Measurements from ENCODE around the gene USP22. TPM values are rescaled to one million over a fixed set of nuclear protein-coding genes. Genes with fewer than 3 reads are reported as not detected.

Gene USP22
- total RNA-seq, 1 experiment from 2014 or later: 432 TPM

DNA sequence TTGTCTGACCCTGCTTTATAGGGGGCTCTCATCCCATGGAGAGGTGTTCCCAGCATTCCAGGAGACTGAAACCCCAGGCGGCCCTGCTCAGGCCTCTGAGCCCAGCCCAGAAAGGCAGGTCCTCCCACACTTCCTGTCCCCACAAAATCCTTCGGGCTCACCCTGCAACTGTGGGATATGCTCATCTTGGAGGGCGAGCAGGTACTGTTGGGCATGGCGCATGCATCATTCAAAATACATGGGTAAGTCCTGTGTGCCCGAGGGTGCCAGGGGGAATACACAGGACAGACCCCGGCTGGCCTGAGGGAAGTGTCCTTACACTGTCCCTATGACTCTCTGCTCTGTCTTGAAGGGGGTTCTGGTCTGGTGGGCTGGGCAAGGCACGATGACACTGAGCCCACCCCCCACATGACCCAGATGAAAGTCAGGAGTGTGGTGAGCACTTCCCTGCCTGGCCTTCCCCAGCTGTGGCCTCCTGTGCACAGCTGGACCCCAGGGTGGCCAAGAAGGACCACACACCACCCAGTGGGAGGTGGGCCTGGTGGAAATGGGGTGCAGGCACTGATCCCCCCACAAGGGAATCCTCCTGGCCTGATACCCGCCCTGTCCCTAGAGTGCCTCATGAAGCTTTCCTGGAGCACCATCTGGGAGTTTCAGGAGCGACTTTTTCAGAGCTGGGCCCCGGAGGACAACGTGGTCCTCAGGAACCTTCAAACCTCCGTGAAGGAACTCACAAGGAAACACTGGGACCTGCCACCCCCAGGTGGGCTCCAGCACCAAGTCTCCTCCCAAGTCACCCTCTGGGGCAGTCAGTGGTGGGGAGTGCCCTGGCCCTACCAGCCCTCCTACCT lies 46.7 kb downstream of the USP22 start:
- Histone ChIP-seq H3K36me3 (replicated peaks; ENCODE audit: control insufficient read depth, insufficient read depth, low read length) (peaks cover 2% of the 10 kb centered on the region), H3K4me3 (ENCODE audit: insufficient read depth, low read depth, low read length) (no peak overlapping the region), H3K27me3 (ENCODE audit: control insufficient read depth, insufficient read depth, low read length) (no peaks in the 10 kb centered on the region)
- no peak for DNase-seq

GRCh38 chr17:20995164-20995872 lies 47.5 kb downstream of the USP22 start:
- H3K27me3 ChIP-seq (ENCODE audit: control insufficient read depth, insufficient read depth, low read length): no peaks in the 10 kb centered on the region
- DNase-seq: peak; percentile 49
- no peak overlapping the region for H3K4me3 ChIP-seq (ENCODE audit: insufficient read depth, low read depth, low read length)
- peaks cover 1% of the 10 kb centered on the region; the same call in 1 of the 2 replicates for H3K36me3 ChIP-seq (replicated peaks; ENCODE audit: control insufficient read depth, insufficient read depth, low read length)

DNA sequence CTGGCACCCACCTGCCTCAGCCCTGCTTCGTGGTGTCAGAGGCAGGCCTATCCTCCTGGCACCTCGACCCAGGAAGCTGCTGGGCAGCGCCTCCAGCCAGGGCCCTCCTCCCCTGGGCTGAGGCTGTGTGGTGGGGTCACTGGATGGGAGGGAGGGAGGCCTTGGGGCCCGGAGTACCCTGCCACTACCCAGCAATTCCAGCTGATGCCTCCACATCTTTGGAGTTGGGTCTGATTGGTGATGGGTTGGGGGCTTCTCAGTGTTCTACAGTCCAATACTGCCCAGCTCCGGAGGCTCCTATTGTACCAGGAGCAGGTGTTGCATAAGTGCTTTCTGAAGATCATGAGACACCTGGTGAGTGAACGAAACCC lies 48.0 kb downstream of the USP22 start:
- no peaks in the 10 kb centered on the region for H3K27me3 ChIP-seq (ENCODE audit: control insufficient read depth, insufficient read depth, low read length)
- peak; percentile 57 for DNase-seq
- H3K4me3 ChIP-seq (ENCODE audit: insufficient read depth, low read depth, low read length): no peak overlapping the region
- no peaks in the 10 kb centered on the region; the same call in 1 of the 2 replicates for H3K36me3 ChIP-seq (replicated peaks; ENCODE audit: control insufficient read depth, insufficient read depth, low read length)

DNA sequence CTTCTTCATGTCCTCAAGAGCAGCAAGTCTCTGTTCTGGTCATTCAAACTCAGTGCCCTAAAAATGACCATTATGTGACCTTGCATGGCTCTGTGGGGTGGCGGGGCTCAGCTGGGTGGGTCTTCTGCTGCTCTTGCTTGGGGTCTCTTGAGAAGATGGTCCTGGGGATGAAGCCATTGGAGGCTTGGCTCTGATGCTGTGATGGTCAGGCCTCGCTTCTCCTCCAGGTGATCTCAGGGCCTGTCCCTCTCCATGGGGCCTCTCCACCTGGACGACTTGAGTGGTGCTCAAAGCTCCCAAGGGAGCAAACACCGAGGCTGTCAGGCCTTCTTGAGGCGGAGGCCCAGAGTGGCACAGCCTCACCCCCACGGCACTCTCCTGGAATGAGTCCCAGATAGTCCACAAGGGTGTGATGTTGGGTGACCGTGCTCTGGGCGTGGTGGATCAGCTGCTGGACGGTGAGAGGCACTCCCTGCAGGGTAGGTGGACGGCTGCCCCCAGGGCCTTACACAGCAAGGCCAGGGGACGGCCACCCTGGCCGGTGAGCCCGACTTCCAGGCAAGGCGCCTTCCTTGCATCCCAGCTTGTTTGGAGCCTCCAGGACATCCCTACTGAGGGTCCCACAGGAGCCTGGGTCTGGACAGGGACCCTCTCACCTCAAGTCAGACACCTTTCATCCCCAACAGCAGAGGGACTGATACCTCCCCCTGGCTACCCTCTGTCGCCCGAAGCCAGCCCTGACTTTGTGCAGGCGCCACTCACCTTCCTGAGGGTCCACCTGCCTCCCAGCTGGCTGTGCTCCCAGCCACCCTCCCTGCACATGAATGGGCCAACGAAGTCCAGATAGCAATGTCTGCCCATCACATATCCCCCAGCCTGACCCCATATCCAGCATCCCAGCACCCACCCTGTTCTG lies 48.7 kb downstream of the USP22 start:
- H3K4me3 ChIP-seq (ENCODE audit: insufficient read depth, low read depth, low read length): no peak overlapping the region
- DNase-seq: no peak
- H3K27me3 ChIP-seq (ENCODE audit: control insufficient read depth, insufficient read depth, low read length): no peaks in the 10 kb centered on the region
- H3K36me3 ChIP-seq (replicated peaks; ENCODE audit: control insufficient read depth, insufficient read depth, low read length): no peaks in the 10 kb centered on the region; the same call in 1 of the 2 replicates

- Histone ChIP-seq H3K27me3 (ENCODE audit: control insufficient read depth, insufficient read depth, low read length) (no peaks in the 10 kb centered on the region), H3K36me3 (replicated peaks; ENCODE audit: control insufficient read depth, insufficient read depth, low read length) (no peaks in the 10 kb centered on the region), H3K4me3 (ENCODE audit: insufficient read depth, low read depth, low read length) (no peak overlapping the region)
- peak; percentile 97 for DNase-seq
Observed at GRCh38 chr17:20992987-20993862, 49.6 kb downstream of the USP22 start.

DNA sequence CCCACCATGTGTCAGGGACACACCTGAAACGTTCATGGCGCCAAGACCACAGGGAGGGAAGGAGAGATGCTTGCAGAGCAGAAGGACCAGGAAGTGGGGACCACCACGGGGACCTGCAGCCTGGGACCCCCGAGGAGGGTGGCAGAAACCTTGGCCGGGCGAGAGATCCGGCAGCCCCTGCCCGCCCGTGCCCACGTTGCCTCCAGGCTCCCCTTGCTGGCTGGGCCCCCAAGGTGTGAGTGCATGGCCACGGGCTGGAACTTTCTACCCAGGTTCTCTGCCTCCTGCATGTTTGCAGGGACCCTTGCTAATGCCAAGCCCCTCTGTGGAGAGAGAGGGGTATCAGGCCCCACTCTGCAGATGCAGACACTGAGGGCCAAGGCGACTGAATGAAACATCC lies 50.4 kb downstream of the USP22 start:
- DNase-seq: no peak
- Histone ChIP-seq H3K36me3 (replicated peaks; ENCODE audit: control insufficient read depth, insufficient read depth, low read length) (no peaks in the 10 kb centered on the region), H3K27me3 (ENCODE audit: control insufficient read depth, insufficient read depth, low read length) (no peaks in the 10 kb centered on the region), H3K4me3 (ENCODE audit: insufficient read depth, low read depth, low read length) (no peak overlapping the region)

- no peaks in the 10 kb centered on the region for H3K27me3 ChIP-seq (ENCODE audit: control insufficient read depth, insufficient read depth, low read length)
- H3K4me3 ChIP-seq (ENCODE audit: insufficient read depth, low read depth, low read length): no peak overlapping the region
- H3K36me3 ChIP-seq (replicated peaks; ENCODE audit: control insufficient read depth, insufficient read depth, low read length): no peaks in the 10 kb centered on the region
- DNase-seq: peak; percentile 36
Observed at GRCh38 chr17:20991276-20992037, 51.4 kb downstream of the USP22 start.

DNA sequence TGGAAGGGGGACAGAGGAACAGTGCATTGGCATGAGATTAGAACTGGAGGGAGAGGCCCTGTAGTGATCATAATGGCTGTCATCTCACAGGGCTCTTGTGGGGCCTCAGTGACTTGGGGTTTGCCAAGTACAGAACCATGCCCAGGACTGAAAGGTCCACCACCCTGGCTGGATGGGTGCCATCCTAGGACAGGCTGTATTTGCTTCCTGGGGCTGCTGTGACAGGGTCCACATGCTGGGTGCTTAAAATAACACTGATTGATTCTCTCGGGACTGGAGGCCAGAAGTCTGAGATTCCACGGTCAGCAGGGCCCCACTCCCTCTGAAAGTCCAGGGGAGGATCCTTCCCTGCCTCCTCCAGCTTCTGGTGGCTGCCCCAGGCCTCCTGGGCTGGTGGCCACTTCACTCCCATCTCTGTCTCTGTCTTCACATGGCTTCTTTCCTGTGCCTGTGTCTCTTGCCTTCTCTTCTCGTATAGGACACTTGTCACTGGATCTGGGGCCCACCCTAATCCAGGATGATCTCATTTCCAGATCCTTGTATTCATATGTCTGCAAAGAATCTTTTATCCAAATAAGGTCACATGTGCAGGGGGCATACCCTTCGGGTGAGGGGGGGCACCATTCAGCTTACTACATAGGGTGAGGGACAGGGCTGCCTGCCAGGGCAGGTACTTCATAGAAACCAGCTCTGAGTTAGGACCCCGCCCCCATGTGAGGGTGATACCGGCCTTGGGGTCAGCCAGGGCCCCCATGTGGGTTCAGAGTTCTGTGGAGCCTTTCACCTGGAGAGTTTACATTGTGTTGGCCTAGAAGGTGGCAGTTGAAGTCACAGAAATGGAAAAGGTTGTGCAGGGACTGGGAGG lies 52.6 kb downstream of the USP22 start:
- no peaks in the 10 kb centered on the region for H3K27me3 ChIP-seq (ENCODE audit: control insufficient read depth, insufficient read depth, low read length)
- DNase-seq: peak; percentile 33
- H3K36me3 ChIP-seq (replicated peaks; ENCODE audit: control insufficient read depth, insufficient read depth, low read length): no peaks in the 10 kb centered on the region

DNA sequence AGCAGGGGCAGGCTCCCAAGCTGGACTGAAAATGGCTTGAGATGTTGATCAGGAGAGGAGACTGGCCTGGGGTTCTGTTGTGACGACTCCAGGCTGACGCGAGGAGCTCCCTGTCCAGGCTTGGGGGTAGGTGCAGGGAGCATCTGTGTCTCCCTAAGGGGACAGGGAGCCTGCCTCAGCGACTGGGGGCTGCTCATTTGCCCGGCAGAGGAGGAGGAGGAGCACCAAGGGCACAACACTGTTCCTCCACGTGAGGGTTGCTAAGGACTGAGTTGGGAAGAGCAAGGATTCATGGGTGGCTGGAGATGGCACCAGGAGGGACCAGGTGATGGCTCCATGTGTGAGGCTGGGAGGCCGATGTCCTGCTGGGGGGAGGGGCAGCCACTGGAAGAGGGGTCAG lies 53.3 kb downstream of the USP22 start:
- Histone ChIP-seq H3K36me3 (replicated peaks; ENCODE audit: control insufficient read depth, insufficient read depth, low read length) (no peaks in the 10 kb centered on the region), H3K4me3 (ENCODE audit: insufficient read depth, low read depth, low read length) (no peak overlapping the region), H3K27me3 (ENCODE audit: control insufficient read depth, insufficient read depth, low read length) (no peaks in the 10 kb centered on the region)
- peak; percentile 33 for DNase-seq

More for the DNA sequence above, 52.6 kb downstream of the USP22 start:
- no peak overlapping the region for H3K4me3 ChIP-seq (ENCODE audit: insufficient read depth, low read depth, low read length)

DNA sequence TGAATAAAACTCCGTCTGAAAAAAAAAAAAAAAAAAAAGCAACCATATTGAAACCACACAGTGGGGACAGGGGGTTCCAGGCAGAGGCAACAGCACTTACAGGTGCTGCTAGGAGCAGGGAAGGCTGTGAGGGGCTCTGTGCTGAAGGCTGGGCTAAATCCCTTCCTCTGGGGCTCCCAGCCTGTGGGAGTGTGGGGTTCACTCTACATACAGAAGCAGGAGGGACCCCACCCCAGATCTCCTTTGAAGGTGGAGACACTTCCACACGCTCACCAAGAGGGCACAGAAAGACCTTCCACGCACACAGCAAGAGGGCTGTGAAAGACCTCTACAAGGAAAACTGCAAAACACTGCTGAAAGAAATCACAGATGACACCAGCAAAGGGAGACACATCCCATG lies 53.9 kb downstream of the USP22 start:
- H3K4me3 ChIP-seq (ENCODE audit: insufficient read depth, low read depth, low read length): no peak overlapping the region
- no peaks in the 10 kb centered on the region for H3K27me3 ChIP-seq (ENCODE audit: control insufficient read depth, insufficient read depth, low read length)
- peak; percentile 17 for DNase-seq
- H3K36me3 ChIP-seq (replicated peaks; ENCODE audit: control insufficient read depth, insufficient read depth, low read length): no peaks in the 10 kb centered on the region

- Histone ChIP-seq H3K36me3 (replicated peaks; ENCODE audit: control insufficient read depth, insufficient read depth, low read length) (no peaks in the 10 kb centered on the region), H3K4me3 (ENCODE audit: insufficient read depth, low read depth, low read length) (no peak overlapping the region), H3K27me3 (ENCODE audit: control insufficient read depth, insufficient read depth, low read length) (no peaks in the 10 kb centered on the region)
- DNase-seq: peak; percentile 27
Observed at GRCh38 chr17:20988001-20988636, 54.7 kb downstream of the USP22 start.

DNA sequence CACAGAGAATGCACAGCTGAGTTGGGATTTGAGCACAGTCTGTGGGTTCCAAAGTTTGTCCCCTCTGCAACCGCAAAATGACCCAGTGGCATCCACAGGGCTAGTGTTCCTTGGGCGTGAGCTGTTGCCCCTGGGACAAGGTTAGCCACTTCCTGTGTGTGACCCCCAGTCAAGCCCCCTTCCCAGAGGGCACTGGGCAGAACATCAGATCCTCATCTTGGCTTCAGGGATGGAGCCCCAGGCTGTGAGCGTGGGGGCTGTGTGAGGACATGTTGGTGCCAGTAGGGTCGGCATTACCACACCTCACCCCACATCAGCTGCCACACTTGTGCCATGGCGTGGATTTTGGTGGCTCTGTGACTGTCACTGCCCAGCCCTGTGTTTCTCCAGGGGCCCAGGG lies 55.3 kb downstream of the USP22 start:
- Histone ChIP-seq H3K4me3 (ENCODE audit: insufficient read depth, low read depth, low read length) (no peak overlapping the region), H3K36me3 (replicated peaks; ENCODE audit: control insufficient read depth, insufficient read depth, low read length) (no peaks in the 10 kb centered on the region), H3K27me3 (ENCODE audit: control insufficient read depth, insufficient read depth, low read length) (no peaks in the 10 kb centered on the region)
- no peak for DNase-seq
